ENCODE data around the gene RPS6KA2. TPM values are rescaled to one million over a fixed set of nuclear protein-coding genes. Genes with fewer than 3 reads are reported as not detected.
"Not testable (repeated sequence)": the region's sequence is repeated elsewhere in the genome, so short reads cannot be mapped to it uniquely, and the experiment has no call there.

The RPS6KA2 gene
- total RNA-seq, 1 experiment from 2014 or later, result 7.2 TPM

DNA sequence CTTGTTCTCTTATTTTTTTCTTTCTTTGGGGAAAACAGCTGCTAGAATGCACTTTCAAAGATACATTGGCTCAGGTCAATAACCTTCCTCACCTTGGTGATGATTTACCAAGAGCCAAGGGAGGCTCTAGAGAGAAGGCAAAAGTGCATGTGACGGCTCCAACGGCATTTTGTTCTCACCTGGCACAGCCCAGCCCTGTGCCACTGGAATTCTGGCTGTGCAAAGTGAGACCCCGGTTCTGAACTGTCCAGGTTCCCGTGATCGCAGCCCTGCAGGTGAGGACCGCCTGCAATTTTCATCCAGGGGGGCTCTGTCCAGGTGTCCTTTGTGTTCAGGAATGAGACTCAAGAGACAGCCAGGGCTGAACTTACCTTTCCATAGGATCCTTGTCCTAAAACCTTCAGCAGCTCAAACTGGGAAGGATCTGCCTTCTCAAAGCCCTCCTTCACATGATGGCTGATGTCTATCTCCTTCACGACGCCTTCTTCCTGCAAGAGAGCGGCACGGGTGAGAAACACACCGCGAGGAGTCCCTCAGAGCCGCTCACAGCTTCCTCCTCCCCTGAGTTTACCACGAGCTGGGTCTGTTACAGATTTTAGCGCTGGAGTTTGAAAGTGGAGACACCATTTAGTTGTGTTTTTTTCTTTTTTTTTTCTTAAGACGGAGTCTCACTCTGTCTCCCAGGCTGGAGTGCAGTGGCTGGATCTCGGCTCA, 88.6 kb downstream of the RPS6KA2 start:
- Histone ChIP-seq H3K27ac (ENCODE audit: low read length) (peak overlapping the region; percentile 96; the same call in 1 of the 2 replicates), H3K79me2 (ENCODE audit: low read length) (no peaks in the 10 kb centered on the region), H3K9ac (ENCODE audit: low read length) (no peak overlapping the region), H3K36me3 (ENCODE audit: insufficient read depth, low read length) (no peaks in the 10 kb centered on the region), H3K4me2 (ENCODE audit: low read depth, low read length, poor library complexity, severe bottlenecking) (no peak overlapping the region), H3K4me3 (ENCODE audit: low read length) (no peak overlapping the region), H2AFZ (ENCODE audit: low read length) (no peak overlapping the region), H3K9me3 (ENCODE audit: low read length) (no peaks in the 10 kb centered on the region), H3K9me2 (replicated peaks; ENCODE audit: insufficient read depth, low read length) (no peaks in the 10 kb centered on the region), H4K20me1 (ENCODE audit: insufficient read depth, low read depth, low read length) (no peaks in the 10 kb centered on the region), H3K27me3 (ENCODE audit: low read length) (no peaks in the 10 kb centered on the region), H3K4me1 (ENCODE audit: low read length) (peaks cover 92% of the 10 kb centered on the region)
- no peak for DNase-seq

DNA sequence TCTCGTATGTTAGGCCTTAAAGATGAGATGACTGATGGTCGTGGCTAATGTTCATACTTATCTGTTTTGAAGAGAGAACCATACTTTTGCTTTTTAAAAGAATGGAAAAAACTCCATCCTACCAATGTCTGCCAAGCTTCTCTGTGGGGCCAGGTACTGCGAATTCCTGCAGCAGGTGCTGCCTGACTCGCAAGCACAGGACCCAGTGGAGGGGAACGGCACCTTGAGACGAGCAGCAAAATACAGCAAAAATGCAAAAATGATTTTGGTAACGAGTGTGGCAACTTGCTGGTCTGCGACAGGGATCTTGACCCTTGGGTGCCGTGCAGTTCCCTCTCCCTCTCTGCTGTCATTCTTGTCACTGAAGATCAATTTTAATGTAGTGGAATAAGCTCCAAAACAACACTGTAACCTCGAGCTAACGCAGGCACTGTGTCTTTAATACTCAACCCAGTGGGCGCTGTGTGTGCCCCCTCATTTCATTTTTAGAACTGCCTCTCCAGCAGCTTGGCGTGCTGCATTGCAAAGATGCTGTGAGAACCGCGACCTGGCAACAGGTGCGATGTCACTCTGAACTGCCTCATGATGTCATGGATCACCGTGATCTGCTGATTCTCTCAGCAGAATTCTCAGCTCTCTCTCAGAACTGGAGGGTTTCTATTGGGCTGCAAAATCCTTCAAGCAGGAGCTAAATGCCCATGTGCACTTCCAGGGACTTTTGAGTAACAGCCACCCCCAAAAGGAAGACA, 92.2 kb downstream of the RPS6KA2 start:
- Histone ChIP-seq H3K4me2 (ENCODE audit: low read depth, low read length, poor library complexity, severe bottlenecking) (peak overlapping the region; percentile 77), H3K4me3 (ENCODE audit: low read length) (peak overlapping the region; percentile 49), H4K20me1 (ENCODE audit: insufficient read depth, low read depth, low read length) (no peaks in the 10 kb centered on the region), H3K9ac (ENCODE audit: low read length) (peak overlapping the region; percentile 60), H3K4me1 (ENCODE audit: low read length) (peaks cover 70% of the 10 kb centered on the region), H3K36me3 (ENCODE audit: insufficient read depth, low read length) (no peaks in the 10 kb centered on the region), H2AFZ (ENCODE audit: low read length) (peak overlapping the region; percentile 15; the same call in 1 of the 2 replicates), H3K9me3 (ENCODE audit: low read length) (no peaks in the 10 kb centered on the region), H3K79me2 (ENCODE audit: low read length) (no peaks in the 10 kb centered on the region), H3K27ac (ENCODE audit: low read length) (peak overlapping the region; percentile 96), H3K9me2 (replicated peaks; ENCODE audit: insufficient read depth, low read length) (no peaks in the 10 kb centered on the region), H3K27me3 (ENCODE audit: low read length) (no peaks in the 10 kb centered on the region)
- peak; percentile 75 for DNase-seq

DNA sequence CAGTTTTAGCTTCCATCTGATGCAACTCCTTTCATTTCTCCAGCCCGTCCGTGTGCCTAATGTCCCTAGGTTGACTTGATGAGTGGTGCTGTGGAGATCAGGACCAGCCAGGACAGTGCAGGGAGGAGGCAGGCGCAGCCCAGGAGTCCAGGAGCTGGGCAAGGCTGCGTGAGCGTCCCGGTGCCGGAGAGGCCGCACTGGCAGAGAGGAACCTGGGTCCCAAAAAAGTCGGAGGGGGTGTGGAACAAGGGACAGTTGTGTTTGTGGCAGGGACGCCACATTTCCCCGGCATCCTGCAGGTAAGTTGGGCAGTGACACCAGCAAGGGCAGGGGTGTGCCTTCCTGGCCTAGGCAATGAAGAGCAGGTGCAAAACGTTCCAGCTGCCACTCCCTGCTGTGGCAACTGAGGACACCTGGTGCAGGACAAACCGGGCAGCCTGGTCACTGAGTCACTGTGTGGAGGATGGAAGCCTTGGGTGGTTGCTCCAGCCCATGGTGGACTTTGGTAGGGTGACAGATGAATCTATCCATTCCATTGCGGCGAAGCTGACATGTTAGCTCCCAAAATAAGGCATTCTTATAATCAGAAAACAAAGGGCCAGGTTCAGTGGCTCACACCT, 93.7 kb downstream of the RPS6KA2 start:
- H3K27me3 ChIP-seq (ENCODE audit: low read length), result no peaks in the 10 kb centered on the region
- no peaks in the 10 kb centered on the region for H3K9me3 ChIP-seq (ENCODE audit: low read length)
- no peaks in the 10 kb centered on the region for H3K9me2 ChIP-seq (replicated peaks; ENCODE audit: insufficient read depth, low read length)
- no peak overlapping the region for H3K27ac ChIP-seq (ENCODE audit: low read length)
- H3K4me2 ChIP-seq (ENCODE audit: low read depth, low read length, poor library complexity, severe bottlenecking), result no peak overlapping the region
- no peaks in the 10 kb centered on the region for H4K20me1 ChIP-seq (ENCODE audit: insufficient read depth, low read depth, low read length)
- DNase-seq, result no peak
- H3K9ac ChIP-seq (ENCODE audit: low read length), result no peak overlapping the region; the same call in 1 of the 2 replicates
- peaks cover 62% of the 10 kb centered on the region for H3K4me1 ChIP-seq (ENCODE audit: low read length)
- no peaks in the 10 kb centered on the region for H3K79me2 ChIP-seq (ENCODE audit: low read length)
- no peaks in the 10 kb centered on the region for H3K36me3 ChIP-seq (ENCODE audit: insufficient read depth, low read length)
- no peak overlapping the region for H3K4me3 ChIP-seq (ENCODE audit: low read length)
- H2AFZ ChIP-seq (ENCODE audit: low read length), result no peak overlapping the region

DNA sequence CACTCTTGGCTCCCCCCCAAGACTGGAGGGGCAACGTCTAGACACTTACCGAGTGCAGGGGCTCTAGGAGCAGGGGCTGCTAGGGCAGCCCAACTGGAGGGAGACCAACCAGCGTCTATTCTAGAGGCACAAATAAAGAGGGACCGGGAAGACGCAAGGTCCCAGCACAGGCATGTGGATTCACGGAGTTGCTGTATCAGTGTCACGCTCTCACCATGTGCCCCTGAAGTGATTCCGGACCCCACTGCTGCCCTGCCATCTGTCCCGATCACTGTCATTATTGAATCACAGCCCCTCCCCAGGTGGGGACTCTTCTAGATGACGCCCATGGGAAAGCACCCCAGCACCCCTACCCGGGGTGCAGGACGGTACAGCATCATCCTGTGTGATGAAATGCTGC, 94.7 kb downstream of the RPS6KA2 start:
- Histone ChIP-seq H3K79me2 (ENCODE audit: low read length) (no peaks in the 10 kb centered on the region), H3K36me3 (ENCODE audit: insufficient read depth, low read length) (no peaks in the 10 kb centered on the region), H3K9me2 (replicated peaks; ENCODE audit: insufficient read depth, low read length) (no peaks in the 10 kb centered on the region), H3K4me1 (ENCODE audit: low read length) (peaks cover 52% of the 10 kb centered on the region), H4K20me1 (ENCODE audit: insufficient read depth, low read depth, low read length) (no peaks in the 10 kb centered on the region), H3K4me3 (ENCODE audit: low read length) (no peak overlapping the region), H3K27me3 (ENCODE audit: low read length) (no peaks in the 10 kb centered on the region), H3K27ac (ENCODE audit: low read length) (no peak overlapping the region), H2AFZ (ENCODE audit: low read length) (no peak overlapping the region), H3K9ac (ENCODE audit: low read length) (no peak overlapping the region), H3K4me2 (ENCODE audit: low read depth, low read length, poor library complexity, severe bottlenecking) (no peak overlapping the region), H3K9me3 (ENCODE audit: low read length) (no peaks in the 10 kb centered on the region)
- no peak for DNase-seq

DNA sequence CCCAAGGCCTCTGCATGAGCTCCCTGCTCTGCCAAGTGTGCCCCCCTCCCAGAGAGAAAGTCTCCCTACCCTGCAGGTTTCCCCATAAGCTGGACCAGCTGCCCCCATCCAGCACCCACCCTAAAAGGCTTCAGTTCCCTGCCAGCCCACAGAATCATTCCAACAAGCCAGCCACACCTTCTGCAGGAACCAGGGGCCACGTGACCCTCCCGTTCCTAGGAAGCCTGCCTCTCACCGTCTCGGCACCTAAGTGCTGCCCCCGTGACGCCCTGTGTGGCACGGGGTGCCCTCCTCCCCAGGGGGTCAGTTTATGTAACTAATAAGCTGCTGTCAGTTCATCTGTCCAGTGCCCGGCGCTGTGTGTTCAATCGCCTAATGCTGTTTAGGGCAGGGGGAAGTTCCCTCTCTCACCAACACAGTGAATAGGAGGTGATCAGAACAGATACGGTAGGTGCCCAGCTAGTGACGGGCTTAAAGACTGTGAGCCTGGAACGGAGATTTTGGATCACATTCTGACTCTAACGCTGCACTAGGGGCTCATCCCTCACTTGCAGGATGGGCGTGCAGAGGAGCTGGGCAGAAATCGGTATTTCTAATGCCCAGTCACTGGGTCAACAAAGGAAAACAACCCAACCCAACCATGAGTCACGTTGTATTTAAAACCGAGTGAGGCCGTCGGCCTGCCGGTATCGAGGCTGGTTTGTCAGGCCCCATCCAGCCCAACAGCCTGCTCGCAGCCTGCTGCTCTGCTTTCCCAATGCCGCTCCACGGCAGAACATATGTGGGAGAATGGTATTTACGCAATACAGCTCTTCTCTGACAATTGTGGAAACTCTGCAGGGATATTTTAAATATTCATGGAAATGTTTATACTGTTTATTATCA, 96.6 kb downstream of the RPS6KA2 start:
- H3K4me2 ChIP-seq (ENCODE audit: low read depth, low read length, poor library complexity, severe bottlenecking), result no peak overlapping the region

DNA sequence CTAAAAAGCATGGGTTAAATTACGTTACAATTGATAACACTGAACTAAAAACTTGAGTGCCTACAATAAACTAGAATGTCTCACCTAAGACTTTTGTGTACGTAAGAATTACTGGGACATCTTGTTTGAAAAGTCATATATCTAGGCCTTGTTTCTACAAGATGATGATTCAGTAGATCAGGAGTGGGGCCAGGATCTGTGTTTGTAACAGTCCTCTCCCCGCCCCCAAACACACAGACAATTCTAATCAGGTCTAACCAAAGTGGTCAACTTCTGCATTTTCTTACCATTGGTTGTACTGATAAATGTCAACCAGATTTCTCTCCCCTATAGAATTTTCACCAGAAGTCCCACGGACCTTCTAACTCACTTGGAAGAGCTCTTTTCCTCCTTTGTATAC, 97.5 kb downstream of the RPS6KA2 start:
- Histone ChIP-seq H3K4me3 (ENCODE audit: low read length) (no peak overlapping the region), H3K9ac (ENCODE audit: low read length) (no peak overlapping the region), H3K79me2 (ENCODE audit: low read length) (no peaks in the 10 kb centered on the region), H4K20me1 (ENCODE audit: insufficient read depth, low read depth, low read length) (no peaks in the 10 kb centered on the region), H2AFZ (ENCODE audit: low read length) (no peak overlapping the region), H3K4me2 (ENCODE audit: low read depth, low read length, poor library complexity, severe bottlenecking) (no peak overlapping the region), H3K9me2 (replicated peaks; ENCODE audit: insufficient read depth, low read length) (no peaks in the 10 kb centered on the region), H3K9me3 (ENCODE audit: low read length) (no peaks in the 10 kb centered on the region), H3K27ac (ENCODE audit: low read length) (no peak overlapping the region), H3K4me1 (ENCODE audit: low read length) (peaks cover 25% of the 10 kb centered on the region), H3K27me3 (ENCODE audit: low read length) (no peaks in the 10 kb centered on the region), H3K36me3 (ENCODE audit: insufficient read depth, low read length) (no peaks in the 10 kb centered on the region)
- no peak for DNase-seq

More for the DNA sequence above, 96.6 kb downstream of the RPS6KA2 start:
- Histone ChIP-seq H3K4me1 (ENCODE audit: low read length) (peaks cover 34% of the 10 kb centered on the region), H3K9me3 (ENCODE audit: low read length) (no peaks in the 10 kb centered on the region), H3K27ac (ENCODE audit: low read length) (no peak overlapping the region), H3K4me3 (ENCODE audit: low read length) (no peak overlapping the region), H2AFZ (ENCODE audit: low read length) (no peak overlapping the region), H4K20me1 (ENCODE audit: insufficient read depth, low read depth, low read length) (no peaks in the 10 kb centered on the region), H3K36me3 (ENCODE audit: insufficient read depth, low read length) (no peaks in the 10 kb centered on the region), H3K27me3 (ENCODE audit: low read length) (no peaks in the 10 kb centered on the region), H3K79me2 (ENCODE audit: low read length) (no peaks in the 10 kb centered on the region), H3K9ac (ENCODE audit: low read length) (no peak overlapping the region), H3K9me2 (replicated peaks; ENCODE audit: insufficient read depth, low read length) (no peaks in the 10 kb centered on the region)
- no peak for DNase-seq

DNA sequence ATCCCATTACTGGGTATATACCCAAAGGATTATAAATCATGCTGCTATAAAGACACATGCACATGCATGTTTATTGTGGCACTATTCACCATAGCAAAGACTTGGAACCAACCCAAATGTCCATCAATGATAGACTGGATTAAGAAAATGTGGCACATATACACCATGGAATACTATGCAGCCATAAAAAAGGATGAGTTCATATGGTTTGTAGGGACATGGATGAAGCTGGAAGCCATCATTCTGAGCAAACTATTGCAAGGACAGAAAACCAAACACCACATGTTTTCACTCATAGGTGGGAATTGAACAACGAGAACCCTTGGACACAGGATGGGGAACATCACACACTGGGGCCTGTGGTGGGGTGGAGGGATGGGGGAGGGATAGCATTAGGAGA, 98.0 kb downstream of the RPS6KA2 start:
- not testable (repeated sequence) for H3K79me2 ChIP-seq (ENCODE audit: low read length); H3K4me2 ChIP-seq (ENCODE audit: low read depth, low read length, poor library complexity, severe bottlenecking); H3K27ac ChIP-seq (ENCODE audit: low read length); H3K9ac ChIP-seq (ENCODE audit: low read length); H3K36me3 ChIP-seq (ENCODE audit: insufficient read depth, low read length); H3K9me2 ChIP-seq (replicated peaks; ENCODE audit: insufficient read depth, low read length); H2AFZ ChIP-seq (ENCODE audit: low read length); DNase-seq; H3K9me3 ChIP-seq (ENCODE audit: low read length); H3K4me3 ChIP-seq (ENCODE audit: low read length); H3K27me3 ChIP-seq (ENCODE audit: low read length); H4K20me1 ChIP-seq (ENCODE audit: insufficient read depth, low read depth, low read length)
- H3K4me1 ChIP-seq (ENCODE audit: low read length), result peaks cover 21% of the 10 kb centered on the region
